ENCODE data around the gene NRG3.

The NRG3 gene

GRCh38 chr10:82918022-82918421, 1043.0 kb downstream of the NRG3 start:
- H3K4me3 ChIP-seq (ENCODE audit: low read depth, low read length): no peak overlapping the region
- TF ChIP-seq CTCF (conservative IDR thresholded peaks at IDR 0.05; ENCODE audit: low read depth, low read length): no peak
- DNase-seq (ENCODE audit: low read depth): no peak

DNA sequence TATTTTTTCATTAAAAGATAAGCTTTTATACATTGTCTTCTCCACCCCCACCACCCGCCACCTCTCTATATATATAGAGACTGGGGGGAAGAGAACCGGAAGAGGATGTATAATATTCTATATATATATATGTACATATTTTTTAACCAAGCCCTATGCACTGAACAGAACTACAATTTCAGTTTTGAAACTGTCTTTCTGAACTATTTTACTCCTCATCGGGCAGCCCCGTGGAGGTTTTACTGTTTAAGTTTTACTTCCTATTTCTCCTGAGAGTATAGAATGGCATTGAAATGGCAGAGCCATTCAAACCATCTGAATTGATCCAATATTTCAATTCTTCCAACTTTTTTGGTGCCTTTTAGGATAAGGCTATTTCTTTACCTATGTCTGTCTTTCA, 1047.1 kb downstream of the NRG3 start:
- TF ChIP-seq CTCF (conservative IDR thresholded peaks at IDR 0.05; ENCODE audit: low read depth, low read length): no peak
- no peak for DNase-seq (ENCODE audit: low read depth)
- no peak overlapping the region for H3K4me3 ChIP-seq (ENCODE audit: low read depth, low read length)

- DNase-seq (ENCODE audit: low read depth): no peak
- no peak for TF ChIP-seq CTCF (conservative IDR thresholded peaks at IDR 0.05; ENCODE audit: low read depth, low read length)
- no peak overlapping the region for H3K4me3 ChIP-seq (ENCODE audit: low read depth, low read length)
Measured at GRCh38 chr10:82922755-82923154, 1047.8 kb downstream of the NRG3 start.

DNA sequence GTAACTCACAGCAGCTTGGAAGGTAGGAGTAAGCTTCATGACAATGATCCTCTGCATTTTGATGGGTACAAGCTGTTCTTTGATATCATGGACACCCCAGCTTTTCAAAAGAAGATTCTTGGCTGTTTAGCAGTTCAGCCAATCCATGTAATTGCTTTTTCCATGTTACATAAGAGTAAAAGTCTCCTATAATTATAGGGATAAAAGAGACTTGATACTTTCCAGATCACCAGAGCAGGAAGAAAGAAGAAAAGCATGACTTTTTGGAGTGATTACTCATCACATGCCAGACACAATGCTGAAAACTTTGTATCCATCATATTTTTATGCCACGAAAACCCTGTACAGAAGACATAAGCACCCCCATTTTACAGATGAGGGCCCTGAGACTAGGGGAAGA, 1049.7 kb downstream of the NRG3 start:
- DNase-seq (ENCODE audit: low read depth): no peak
- no peak for TF ChIP-seq CTCF (conservative IDR thresholded peaks at IDR 0.05; ENCODE audit: low read depth, low read length)

DNA sequence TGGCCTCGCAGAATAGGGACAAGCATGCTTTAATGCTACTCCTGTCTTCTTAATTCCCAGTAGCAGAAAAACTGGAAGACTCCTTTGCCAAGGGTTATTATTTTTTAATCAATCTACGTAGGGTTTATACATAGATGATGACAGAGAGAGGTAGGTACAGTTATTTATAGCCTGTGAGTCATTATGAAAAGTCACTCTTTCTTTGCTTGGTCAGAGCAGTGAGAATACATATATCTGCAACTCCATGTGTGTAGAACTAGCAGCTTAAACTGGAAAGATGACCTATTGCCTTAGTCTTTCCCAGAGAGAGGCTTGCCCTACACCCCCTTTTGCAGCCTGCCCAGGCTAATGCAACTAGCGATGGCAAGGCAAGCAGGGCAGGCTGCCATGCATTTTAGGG, 1050.6 kb downstream of the NRG3 start:
- no peak for DNase-seq (ENCODE audit: low read depth)
- H3K4me3 ChIP-seq (ENCODE audit: low read depth, low read length): no peak overlapping the region
- no peak for TF ChIP-seq CTCF (conservative IDR thresholded peaks at IDR 0.05; ENCODE audit: low read depth, low read length)

More for the DNA sequence above, 1049.7 kb downstream of the NRG3 start:
- no peak overlapping the region for H3K4me3 ChIP-seq (ENCODE audit: low read depth, low read length)

DNA sequence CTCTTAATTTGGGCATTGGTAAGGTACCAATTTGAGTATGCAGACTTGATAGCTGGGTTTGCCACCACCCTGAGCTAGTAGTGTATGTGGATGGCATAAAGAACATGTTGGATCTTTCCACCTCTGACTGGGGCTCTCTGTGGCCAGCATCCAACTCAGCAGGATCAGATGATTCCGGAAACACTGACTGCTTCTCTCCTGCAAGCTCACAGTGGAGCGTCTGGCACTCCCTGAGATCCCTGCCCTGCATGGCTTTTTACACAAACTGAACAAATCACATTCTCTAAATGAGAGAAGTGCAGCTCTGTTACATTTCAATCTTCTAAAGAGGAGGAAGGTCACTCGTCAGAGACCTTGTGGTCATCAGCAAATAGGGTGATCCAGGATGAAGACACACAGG, 1057.5 kb downstream of the NRG3 start:
- TF ChIP-seq CTCF (conservative IDR thresholded peaks at IDR 0.05; ENCODE audit: low read depth, low read length): no peak
- H3K4me3 ChIP-seq (ENCODE audit: low read depth, low read length): no peak overlapping the region
- DNase-seq (ENCODE audit: low read depth): peak; percentile 9

DNA sequence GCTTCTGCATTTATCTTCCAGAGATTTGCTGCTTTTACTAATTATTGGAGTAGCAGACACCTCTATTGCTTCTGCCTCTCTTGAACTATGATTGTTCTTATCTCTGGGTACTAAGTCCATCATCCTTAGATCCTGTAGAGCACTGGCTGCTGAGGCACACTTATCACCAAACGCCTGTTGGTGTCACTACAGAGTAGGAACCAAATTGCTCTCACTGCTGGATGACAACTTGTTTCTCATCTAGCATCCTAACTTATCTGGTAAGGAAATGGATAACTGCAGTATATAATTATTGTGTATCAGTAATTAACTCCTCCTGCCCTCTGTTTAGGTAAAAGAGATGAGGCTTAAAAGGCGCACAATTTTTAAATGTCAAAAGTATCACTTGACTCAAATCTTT, 1059.4 kb downstream of the NRG3 start:
- DNase-seq (ENCODE audit: low read depth): no peak
- no peak for TF ChIP-seq CTCF (conservative IDR thresholded peaks at IDR 0.05; ENCODE audit: low read depth, low read length)
- no peak overlapping the region for H3K4me3 ChIP-seq (ENCODE audit: low read depth, low read length)

All from choroid plexus epithelial cell (primary cell).